SU-DHL-6 (cell line): ENCODE results near the gene PLK2.

ENCODE experiments used
- H2AFZ ChIP-seq: fragments of 200-600 bp; sonication (generic); 2 replicates; pipeline ENCODE4 v1.6.1; 2014; ENCODE audit warnings: low read depth, mild to moderate bottlenecking, moderate library complexity, mixed read lengths, antibody characterized with exemption, low read length; ENCODE audit not compliant: severe bottlenecking
- H3F3A ChIP-seq: fragments of 200-600 bp; shearing (Covaris generic); 2 replicates; pipeline ENCODE4 v1.6.0; 2016; ENCODE audit warnings: antibody characterized with exemption, mild to moderate bottlenecking; ENCODE audit not compliant: insufficient read depth
- H3K27ac ChIP-seq: fragments of 200-600 bp; sonication (generic); 2 replicates; pipeline ENCODE4 v1.5.1; 2016; ENCODE audit warnings: low read depth, mild to moderate bottlenecking, low read length, moderate library complexity, mixed read lengths
- H3K27me3 ChIP-seq: fragments of 200-600 bp; sonication (generic), shearing (Covaris generic); 2 replicates; pipeline ENCODE4 v1.6.0; 2014; ENCODE audit warnings: mild to moderate bottlenecking, low read length
- H3K36me3 ChIP-seq: fragments of 200-600 bp; sonication (generic); 2 replicates; pipeline ENCODE4 v1.6.1; 2014; ENCODE audit warnings: mild to moderate bottlenecking, low read length, mixed read lengths
- H3K4me2 ChIP-seq: fragments of 300-600, 200-600 bp; shearing (Covaris generic), sonication (generic); 2 replicates; pipeline ENCODE4 v1.6.0; 2014; ENCODE audit warnings: low read length, low read depth, mild to moderate bottlenecking; ENCODE audit not compliant: poor library complexity, severe bottlenecking
- H3K4me3 ChIP-seq: fragments of 200-600 bp; sonication (generic); 2 replicates; pipeline ENCODE4 v1.5.1; 2014; ENCODE audit warnings: antibody characterized with exemption, low read length, mild to moderate bottlenecking, mixed read lengths; ENCODE audit not compliant: insufficient read depth, poor library complexity, severe bottlenecking
- H3K79me2 ChIP-seq: fragments of 200-600 bp; sonication (generic); 2 replicates; pipeline ENCODE4 v1.6.1; 2014; ENCODE audit warnings: mild to moderate bottlenecking, low read length, moderate library complexity; ENCODE audit not compliant: insufficient read depth
- H3K9ac ChIP-seq: fragments of 200-600 bp; sonication (generic); 2 replicates; pipeline ENCODE4 v1.7.0; 2014; ENCODE audit warnings: mild to moderate bottlenecking, low read length
- H3K9me2 ChIP-seq: fragments of 200-600 bp; sonication (generic); replicated peaks from 2 replicates; pipeline ENCODE4 v1.6.1; 2014; ENCODE audit warnings: low read length; ENCODE audit not compliant: insufficient read depth
- H3K9me3 ChIP-seq: fragments of 200-600 bp; sonication (generic); 2 replicates; pipeline ENCODE4 v1.6.1; 2014; ENCODE audit warnings: low read length, mixed read lengths; ENCODE audit not compliant: insufficient read depth
- H4K20me1 ChIP-seq: fragments of 200-600 bp; sonication (generic); 2 replicates; pipeline ENCODE4 v1.6.1; 2014; ENCODE audit warnings: low read depth, mild to moderate bottlenecking, antibody characterized with exemption, low read length, moderate library complexity, mixed read lengths
- EZH2phosphoT487 ChIP-seq: fragments of 200-600 bp; sonication (generic), shearing (Covaris generic); conservative IDR thresholded peaks from 2 replicates; pipeline ENCODE4 v1.6.1; 2018; ENCODE audit warnings: mild to moderate bottlenecking, antibody characterized with exemption, low read length, moderate library complexity, mixed read lengths
- TF ChIP-seq, protein P1 (sequence below): fragments of 200-600 bp; sonication (generic); IDR thresholded peaks from one replicate; pipeline ENCODE4 v1.5.1; 2017; ENCODE audit warnings: antibody characterized with exemption, mild to moderate bottlenecking, low read length, moderate library complexity; ENCODE audit not compliant: insufficient read depth, poor library complexity, severe bottlenecking

PLK2 gene

DNA sequence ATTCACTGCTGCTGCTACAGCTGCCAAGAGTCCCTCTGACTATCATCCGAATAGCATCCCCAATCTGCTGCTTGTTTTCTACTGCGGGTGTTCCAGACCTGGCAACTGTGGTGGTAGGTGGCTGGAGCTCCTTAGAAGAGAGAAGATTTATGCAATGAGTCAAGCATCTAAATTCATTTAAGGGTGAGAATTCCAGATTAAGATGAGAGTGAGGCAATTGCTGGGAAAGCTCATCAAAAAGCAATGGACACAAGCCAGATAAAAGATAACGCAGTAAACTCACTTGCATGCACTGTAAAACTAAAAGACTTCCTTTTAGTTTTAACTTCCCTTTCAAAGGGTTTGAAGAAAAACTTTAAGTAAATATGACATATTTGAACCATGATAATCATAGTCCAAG is 3.9 kb downstream of the PLK2 start:
- Histone ChIP-seq H3K9me2 (no peaks in the 10 kb centered on the region), H2AFZ (no peak overlapping the region), H3K4me3 (no peak overlapping the region), H3K79me2 (no peaks in the 10 kb centered on the region), H3K4me2 (no peak overlapping the region), H3F3A (no peaks in the 10 kb centered on the region), H3K9ac (no peak overlapping the region), H3K27me3 (no peaks in the 10 kb centered on the region), H3K9me3 (no peaks in the 10 kb centered on the region), H3K27ac (no peak overlapping the region), H4K20me1 (no peaks in the 10 kb centered on the region), H3K36me3 (no peaks in the 10 kb centered on the region)
- TF ChIP-seq EZH2phosphoT487 = no peak
- TF ChIP-seq, protein P1, sequence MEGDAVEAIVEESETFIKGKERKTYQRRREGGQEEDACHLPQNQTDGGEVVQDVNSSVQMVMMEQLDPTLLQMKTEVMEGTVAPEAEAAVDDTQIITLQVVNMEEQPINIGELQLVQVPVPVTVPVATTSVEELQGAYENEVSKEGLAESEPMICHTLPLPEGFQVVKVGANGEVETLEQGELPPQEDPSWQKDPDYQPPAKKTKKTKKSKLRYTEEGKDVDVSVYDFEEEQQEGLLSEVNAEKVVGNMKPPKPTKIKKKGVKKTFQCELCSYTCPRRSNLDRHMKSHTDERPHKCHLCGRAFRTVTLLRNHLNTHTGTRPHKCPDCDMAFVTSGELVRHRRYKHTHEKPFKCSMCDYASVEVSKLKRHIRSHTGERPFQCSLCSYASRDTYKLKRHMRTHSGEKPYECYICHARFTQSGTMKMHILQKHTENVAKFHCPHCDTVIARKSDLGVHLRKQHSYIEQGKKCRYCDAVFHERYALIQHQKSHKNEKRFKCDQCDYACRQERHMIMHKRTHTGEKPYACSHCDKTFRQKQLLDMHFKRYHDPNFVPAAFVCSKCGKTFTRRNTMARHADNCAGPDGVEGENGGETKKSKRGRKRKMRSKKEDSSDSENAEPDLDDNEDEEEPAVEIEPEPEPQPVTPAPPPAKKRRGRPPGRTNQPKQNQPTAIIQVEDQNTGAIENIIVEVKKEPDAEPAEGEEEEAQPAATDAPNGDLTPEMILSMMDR = no peak

DNA sequence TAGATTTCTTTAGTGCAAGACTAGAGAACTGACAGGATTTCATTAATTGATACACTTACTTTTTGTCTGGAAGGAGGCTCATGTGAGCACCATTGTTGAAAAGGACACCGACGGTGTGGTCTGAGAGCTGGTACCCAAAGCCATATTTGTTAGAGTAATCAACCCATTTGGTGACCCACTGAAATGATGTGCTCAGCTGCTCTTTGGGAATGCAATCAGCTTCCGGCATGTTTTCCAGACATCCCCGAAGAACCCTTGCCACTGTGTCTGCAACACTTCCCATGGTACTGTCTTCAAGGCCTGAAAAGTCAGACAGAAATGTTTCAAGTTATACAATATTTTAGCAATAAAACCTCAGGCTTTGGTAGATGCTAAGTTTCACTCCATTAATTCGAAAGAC is 4.4 kb downstream of the PLK2 start:
- Histone ChIP-seq H3K79me2 (no peaks in the 10 kb centered on the region), H3F3A (no peaks in the 10 kb centered on the region)

DNA sequence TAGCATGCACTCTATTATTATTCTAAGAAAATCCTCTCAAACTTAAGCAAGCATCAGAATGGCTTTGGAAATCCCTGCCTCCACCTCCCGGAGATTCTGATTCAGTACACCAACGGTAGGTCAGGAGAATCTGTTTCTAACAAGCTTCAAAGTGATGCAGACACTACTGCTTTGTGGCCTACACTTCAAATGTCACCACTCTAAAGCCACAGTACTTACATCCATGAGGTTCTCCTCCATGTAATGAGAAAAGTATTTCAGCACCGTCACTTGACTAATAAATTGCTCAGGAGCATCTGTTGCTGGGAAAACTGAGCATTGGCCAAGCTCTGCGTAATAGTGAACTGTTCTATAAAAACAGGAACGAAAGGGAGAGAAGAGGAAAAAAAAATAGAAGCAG is 4.8 kb downstream of the PLK2 start:
- no peaks in the 10 kb centered on the region for H3K9me3 ChIP-seq
- no peaks in the 10 kb centered on the region for H3K79me2 ChIP-seq
- no peaks in the 10 kb centered on the region for H3K36me3 ChIP-seq
- no peak overlapping the region for H3K4me3 ChIP-seq
- no peak overlapping the region for H3K9ac ChIP-seq
- H2AFZ ChIP-seq = no peak overlapping the region
- TF ChIP-seq EZH2phosphoT487 = no peak
- TF ChIP-seq, protein P1 = no peak
- no peaks in the 10 kb centered on the region for H3K27me3 ChIP-seq
- H3K27ac ChIP-seq = no peak overlapping the region
- no peaks in the 10 kb centered on the region for H3K9me2 ChIP-seq
- no peaks in the 10 kb centered on the region for H3F3A ChIP-seq
- H4K20me1 ChIP-seq = no peaks in the 10 kb centered on the region
- H3K4me2 ChIP-seq = no peak overlapping the region

More for the DNA sequence above, 4.4 kb downstream of the PLK2 start:
- H3K9ac ChIP-seq = no peak overlapping the region
- H3K4me3 ChIP-seq = no peak overlapping the region
- TF ChIP-seq, protein P1 = no peak
- TF ChIP-seq EZH2phosphoT487 = no peak
- no peaks in the 10 kb centered on the region for H3K9me2 ChIP-seq
- no peak overlapping the region for H2AFZ ChIP-seq
- H3K36me3 ChIP-seq = no peaks in the 10 kb centered on the region
- H3K4me2 ChIP-seq = no peak overlapping the region
- H3K9me3 ChIP-seq = no peaks in the 10 kb centered on the region
- H3K27ac ChIP-seq = no peak overlapping the region
- no peaks in the 10 kb centered on the region for H4K20me1 ChIP-seq
- H3K27me3 ChIP-seq = no peaks in the 10 kb centered on the region
